Right renal cortex interstitium (tissue), 3 donors: ENCODE measurements around the gene RAB24. TPM values are rescaled to one million over a fixed set of nuclear protein-coding genes. Genes with fewer than 3 reads are reported as not detected.

Source experiments
- DNase-seq, 3 donors: peaks; one replicate each; pipeline ENCODE4 v3.0.0-alpha.2; 2013; ENCODE audit warnings: low read depth in 3 of 3, low spot score in 2 of 3
- polyA plus RNA-seq, 3 donors: library from polyadenylated mRNA; unstranded; fragments of 120-200 nt; gene quantifications; one replicate each; pipeline ENCODE4 v1.2.1, GENCODE V29; 2013; ENCODE audit not compliant: insufficient read length in 3 of 3

The RAB24 gene
- polyA plus RNA-seq, 3 donors: 22.9 to 30.9 (median 25.7) TPM

DNA sequence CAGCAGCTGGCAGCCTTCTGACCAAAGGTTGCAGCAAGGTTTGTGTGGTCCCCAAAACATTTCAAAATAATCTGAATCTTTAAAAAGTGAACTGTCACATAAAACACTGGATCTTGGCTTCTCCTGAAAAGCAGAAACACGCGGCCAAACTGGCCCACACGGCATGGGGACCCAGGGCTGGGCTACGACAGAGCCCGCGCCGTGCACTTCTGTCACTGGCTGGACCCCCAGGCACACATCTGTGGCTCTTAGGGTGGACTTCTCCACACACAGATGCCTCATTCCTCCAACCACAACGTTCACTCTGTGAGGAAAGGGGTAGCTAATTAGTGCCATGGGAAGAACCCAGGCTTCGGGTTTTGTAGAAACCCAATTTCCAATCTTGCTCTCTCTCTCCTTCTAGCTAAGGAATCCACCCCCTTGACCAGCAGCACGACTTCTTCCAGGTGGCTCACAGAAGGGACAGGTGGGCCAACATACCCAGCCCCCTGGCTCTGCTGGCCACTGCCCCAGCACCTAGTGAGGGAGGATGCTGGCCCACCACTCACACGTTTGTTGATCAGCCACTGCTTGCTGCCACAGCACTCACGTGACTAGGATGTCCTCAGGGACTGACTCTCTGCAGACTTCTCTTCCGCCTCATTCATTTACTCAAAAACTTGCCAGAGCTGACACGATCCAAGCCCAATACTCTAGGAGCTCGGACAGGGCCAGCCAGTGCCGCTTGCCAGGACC, 30.1 kb upstream of the RAB24 start:
- no peak for DNase-seq

GRCh38 chr5:177332896-177333260, 29.4 kb upstream of the RAB24 start:
- no peak for DNase-seq

- no peak for DNase-seq
These were observed 28.7 kb upstream of the RAB24 start for GRCh38 chr5:177332031-177332895.

GRCh38 chr5:177330991-177331842, 27.7 kb upstream of the RAB24 start:
- no peak for DNase-seq

DNA sequence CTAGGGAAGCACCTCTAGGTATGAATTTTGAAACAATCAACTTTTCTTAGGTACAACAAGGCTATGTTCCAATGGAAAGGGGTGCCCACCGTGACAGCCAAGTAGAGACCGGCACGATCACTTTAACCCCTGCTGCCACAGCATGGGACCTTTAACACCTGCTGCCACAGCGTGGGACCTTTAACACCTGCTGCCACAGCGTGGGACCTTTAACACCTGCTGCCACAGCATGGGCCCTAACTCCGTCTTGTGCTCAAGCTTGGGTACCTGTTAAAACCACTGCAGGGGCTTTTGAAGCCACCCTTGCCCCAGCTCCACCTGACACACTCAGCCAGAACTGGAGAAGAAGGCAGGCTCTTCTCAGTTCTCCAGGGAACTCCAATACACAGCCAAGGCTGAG, 26.4 kb upstream of the RAB24 start:
- DNase-seq: no peak

GRCh38 chr5:177328545-177329231, 25.2 kb upstream of the RAB24 start:
- no peak for DNase-seq

GRCh38 chr5:177327539-177328522, 24.3 kb upstream of the RAB24 start:
- DNase-seq: no peak

- DNase-seq: no peak
These were observed 22.4 kb upstream of the RAB24 start for GRCh38 chr5:177325868-177326381.

- DNase-seq: no peak
These were observed 17.4 kb upstream of the RAB24 start for GRCh38 chr5:177320879-177321278.

DNA sequence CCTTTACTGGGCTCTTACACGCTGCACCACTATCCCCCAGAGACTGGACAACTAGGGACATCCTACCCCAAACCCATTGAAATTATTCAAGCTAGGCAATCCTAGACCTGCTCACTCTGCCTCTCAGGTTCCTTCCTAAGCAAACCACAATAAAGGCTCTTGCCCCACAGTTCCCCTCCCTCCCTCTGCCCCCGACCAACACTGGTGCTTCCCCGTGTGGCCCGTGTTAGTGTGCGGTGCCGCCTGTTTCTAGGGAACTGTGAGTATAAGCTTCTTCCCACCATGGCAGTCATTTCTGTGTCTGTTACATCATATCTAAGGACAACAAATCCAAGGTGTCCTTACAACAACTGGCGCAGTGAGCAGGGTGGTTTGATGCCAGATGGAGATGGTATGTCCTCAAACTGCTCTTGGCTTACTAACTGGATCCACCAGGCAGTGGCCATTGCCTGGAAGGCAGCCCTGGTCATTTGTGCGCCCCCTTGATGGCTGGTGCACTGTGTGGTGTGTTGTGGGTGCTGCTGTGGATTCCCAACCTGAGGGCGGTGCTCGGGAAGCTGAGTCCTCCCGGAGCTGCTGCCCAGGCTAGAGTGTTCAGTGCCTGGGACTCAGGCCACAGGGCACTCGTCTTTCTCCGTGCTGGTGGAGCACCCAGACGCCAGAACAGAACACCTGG, 16.5 kb upstream of the RAB24 start:
- DNase-seq: no peak

- DNase-seq: peak in 1 of 3 donors; percentile 60
These were observed 14.4 kb upstream of the RAB24 start for GRCh38 chr5:177317959-177318377.

DNA sequence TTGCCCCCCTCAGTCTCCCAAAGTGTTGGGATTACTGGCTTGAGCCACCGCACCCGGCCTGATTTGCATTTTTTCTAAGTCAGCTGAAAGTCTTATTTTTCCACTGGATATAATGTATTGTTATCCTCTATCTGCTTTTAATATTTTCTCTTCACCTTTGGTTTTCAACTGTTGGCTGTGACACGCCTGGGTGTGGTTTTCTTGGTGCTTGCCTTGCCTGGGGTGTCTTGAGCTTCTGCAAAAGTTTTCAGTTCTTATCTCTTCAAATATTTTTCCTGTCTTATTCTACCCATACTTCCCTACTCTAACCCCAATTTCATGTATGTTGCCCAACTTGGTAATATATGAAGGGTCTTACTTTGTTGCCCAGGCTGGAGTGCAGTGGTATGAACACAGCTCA, 12.5 kb upstream of the RAB24 start:
- no peak for DNase-seq

GRCh38 chr5:177315411-177315810, 11.9 kb upstream of the RAB24 start:
- DNase-seq: no peak

DNA sequence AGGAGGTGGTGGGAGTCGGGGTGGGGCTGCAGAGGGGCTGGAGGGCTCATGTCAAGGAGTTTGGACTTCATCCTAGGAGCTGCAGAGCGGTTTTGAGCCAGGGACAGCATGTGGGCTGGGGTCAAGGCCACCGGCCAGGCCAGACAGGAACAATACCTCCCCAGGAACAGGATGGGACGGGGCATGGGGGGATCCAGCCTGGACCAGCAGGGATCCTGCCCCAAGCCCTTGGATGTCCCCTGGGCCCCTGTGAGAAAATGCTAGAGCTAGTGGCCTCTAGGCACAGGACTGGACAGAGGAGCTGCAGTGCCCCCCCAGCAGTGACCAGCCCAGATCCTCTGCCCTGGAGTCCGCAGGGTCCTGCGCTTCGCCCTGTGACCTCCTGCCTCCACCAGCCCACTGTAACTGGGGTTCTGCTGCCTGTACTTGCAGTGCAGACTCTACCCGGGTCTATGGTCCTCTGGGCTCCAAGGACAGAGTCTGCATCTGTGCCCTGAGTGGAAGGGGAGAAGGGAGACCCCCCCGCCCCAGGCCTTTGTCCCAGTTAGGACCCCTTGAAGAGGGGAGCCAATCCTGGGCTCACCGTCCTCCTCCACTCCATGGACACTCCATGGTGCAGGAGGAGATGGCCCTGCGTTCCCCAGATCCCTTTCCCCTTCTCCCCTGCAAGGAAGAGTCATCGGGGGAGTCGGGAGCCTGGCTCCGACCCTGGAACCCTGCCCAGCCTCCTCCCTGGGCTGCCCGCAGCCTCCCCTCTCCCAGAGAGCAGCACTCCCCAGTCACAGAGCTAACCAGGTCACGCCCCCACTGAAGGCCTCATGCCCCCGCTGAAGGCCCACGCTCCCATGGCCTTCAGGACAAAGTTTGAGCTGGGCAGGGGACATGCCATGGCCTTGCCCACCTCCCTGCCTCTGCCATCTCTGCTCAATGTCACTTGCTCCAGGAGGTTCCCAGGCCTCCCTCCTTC, 11.1 kb upstream of the RAB24 start:
- DNase-seq: no peak

- no peak for DNase-seq
These were observed 10.2 kb upstream of the RAB24 start for GRCh38 chr5:177313561-177314259.

DNA sequence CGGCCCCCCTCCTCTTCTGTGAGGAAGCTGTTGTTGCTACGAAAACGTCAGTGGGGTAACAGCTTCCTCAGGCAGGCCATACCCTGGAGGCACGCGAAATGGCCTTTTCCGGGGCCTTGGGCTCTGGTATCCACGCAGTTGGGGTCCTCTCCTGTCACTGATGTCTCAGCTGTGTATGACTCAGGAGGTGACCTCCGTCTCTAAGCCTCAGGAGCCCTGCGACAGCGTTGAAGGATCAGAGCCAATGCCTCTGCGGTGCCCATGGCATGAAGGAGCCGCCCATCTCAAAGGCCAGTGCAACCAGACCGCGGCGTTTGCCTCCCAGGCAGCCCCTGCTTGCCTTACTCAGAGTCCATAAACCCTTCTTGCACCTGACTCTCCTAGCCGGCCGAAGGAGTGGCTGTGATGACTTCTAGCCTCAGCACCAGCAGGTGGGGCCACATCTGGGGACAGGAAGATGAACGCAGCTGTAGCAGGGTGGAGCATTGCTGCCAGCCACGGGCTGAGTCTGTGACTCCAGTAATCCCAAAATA, 9.2 kb upstream of the RAB24 start:
- no peak for DNase-seq
